ENCODE measurements around the gene MRAP2.

Gene MRAP2, protein sequence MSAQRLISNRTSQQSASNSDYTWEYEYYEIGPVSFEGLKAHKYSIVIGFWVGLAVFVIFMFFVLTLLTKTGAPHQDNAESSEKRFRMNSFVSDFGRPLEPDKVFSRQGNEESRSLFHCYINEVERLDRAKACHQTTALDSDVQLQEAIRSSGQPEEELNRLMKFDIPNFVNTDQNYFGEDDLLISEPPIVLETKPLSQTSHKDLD

DNA sequence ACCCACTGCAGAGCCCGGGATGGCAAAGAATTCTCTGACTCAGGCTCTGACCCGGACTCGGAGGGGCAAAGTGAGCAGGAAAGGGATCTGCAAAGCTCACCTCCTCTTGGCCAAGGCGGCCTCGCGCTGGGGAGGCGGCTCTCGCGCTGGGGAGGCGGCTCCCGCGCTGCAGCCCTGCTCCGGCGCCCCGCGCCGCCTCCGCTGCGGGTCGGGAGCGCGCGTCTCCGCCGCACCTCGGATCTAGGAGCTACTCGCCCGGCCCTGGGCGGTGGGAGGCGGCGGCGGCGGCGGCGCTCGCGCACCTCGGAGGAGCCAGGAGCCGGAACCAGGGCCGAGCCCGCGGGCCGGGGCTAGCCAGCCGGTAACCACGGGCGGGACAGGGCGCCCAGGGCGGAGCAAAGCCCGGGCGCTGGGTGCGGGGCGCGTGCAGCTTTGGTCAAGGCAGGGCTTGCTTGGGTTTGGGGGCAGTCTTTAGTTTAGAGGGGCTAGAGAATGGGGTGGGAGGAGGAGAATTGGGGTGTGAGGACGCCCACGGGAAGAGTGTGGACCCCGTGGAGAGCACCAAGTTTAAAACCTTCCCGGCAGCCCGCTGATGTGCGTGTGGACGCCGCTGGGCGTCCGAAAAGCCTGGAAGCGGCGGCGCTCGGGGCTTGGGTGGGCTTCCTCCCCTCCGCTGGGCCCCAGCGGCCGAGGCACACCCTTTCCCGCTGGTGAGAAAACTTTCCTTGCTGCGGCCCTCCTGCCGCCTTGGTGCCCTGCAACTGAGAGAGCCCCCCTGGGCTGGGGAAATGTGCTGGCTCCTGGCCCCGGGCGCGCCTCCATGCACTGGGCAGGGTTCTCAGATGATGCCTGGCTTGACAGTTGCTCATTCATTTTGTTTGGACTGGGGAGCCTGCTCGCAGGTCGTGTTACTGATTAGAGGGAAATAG lies at the start of gene MRAP2:
Gene MRAP2 (plus strand): TSS at position 250 of the 929 bp plus-strand sequence. CDS start 21,547 bp downstream, outside the sequence.
- DNase-seq, result no peak

DNA sequence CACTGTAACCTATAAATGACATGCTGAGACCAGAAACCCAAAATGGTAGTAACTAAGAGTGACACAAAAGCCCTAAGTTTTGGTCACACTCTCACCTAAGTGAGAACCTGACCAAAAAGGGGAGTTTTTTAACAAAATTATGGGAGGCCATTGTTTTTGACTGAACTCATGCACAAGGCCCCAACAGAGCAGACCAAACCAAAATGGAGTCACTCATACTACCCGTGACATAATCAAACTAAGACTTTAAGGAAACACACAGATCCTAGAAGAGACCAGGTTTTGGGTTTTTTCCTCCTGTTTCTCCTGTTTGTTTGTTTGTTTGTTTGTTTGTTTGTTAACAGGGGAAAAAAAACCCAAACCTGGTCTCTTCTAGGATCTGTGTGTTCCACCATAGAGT lies 49.2 kb upstream of the MRAP2 start:
- DNase-seq, result no peak

DNA sequence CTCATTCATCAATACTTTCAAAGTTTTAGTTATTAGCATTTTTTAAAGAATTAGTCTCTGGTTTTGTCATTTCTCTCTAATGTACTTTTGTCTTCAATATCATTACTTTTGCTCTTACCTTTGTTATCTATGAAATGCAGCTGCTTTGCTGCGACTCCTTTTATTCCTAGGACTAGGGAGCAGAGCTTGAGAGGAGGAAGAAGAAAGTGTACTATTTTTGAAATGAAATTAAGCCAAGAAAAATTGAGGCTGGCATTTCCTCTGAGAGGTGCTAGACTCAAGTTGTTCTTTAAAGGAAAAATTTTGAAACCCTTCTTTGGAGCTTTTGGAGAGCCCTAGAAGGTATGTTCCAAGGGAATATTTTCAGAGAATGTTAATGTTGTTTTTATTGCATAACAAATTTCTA lies 48.3 kb upstream of the MRAP2 start:
- no peak for DNase-seq

DNA sequence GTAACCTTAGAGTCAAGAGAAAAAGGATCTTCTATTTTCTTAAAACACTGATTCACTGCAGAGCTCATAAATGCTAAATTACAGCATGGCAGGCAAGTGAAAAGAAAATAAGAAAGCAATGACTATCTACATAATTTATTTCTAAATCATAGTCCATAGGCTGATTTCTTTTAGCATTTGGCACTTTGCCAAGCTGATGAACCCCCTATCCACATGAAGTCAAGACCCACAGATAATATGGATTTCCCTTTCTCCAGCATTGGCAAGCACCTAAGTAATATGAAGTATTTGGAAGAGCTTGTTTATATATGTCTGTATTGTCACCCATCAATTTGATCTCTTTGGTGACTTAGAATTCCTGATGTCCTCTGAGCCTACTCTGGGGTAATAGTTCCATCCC lies 47.9 kb upstream of the MRAP2 start:
- DNase-seq, result no peak

DNA sequence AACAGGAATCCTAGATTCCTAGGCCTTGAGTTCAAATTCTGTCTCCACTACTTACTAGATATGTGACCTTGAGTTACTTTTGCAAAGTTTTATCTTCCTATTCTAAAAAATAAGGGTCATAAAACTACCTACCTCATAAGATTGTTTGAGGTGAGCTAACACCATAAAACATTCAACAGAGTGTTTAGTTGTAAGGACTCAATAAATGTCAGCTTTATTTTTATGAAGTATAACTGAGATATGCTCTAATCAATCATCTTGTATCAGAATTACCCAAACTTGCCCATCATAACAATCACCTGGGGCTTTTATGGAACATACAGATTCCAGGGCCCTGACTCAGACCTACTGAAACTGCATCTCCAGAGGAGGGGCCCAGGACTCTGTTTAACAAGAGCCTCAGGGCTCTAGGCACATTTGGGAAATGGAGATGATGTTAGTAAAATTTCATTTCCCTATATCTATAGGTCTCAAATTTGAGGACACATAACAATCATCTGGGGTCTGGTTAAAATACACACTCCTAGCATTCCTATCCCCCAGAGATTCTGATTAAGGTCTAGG lies 35.5 kb upstream of the MRAP2 start:
- DNase-seq, result no peak

DNA sequence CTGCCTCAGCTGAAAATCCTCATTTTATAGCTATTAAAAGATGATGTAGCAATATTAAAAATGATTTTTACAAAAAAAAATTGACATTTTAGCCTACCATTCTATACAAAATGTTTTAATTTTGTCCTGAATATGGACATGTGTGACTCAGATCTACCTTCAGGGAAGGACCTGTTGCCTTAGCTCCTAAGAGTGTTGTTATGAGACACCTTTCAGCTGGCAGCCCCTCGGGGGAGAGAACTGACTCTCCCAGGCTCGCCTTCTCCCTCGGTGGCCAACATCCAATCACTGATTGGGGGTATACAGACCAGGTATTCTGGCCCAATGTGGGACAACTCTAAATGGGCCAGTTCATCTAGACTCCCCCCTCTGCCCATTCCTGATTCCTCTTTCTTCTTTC lies 32.5 kb upstream of the MRAP2 start:
- no peak for DNase-seq

DNA sequence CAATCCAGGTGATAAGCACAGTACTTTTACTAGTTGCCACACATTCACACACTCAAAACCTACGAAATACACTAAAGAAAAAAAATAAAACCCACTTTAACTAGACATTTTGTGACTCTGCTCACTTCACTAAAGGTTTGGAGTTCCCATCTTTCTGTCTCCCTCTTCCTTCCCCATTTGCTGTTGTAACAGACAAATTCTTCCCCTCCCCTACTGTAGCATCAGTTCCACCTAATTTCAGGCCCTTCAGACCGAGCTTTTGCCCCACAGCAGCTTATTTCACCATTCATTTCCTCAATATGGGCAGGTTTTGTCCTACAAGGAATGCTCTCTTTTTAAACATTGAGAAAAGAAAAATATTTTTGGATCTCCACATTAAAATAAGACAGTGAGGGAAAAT lies 31.3 kb upstream of the MRAP2 start:
- DNase-seq, result no peak

DNA sequence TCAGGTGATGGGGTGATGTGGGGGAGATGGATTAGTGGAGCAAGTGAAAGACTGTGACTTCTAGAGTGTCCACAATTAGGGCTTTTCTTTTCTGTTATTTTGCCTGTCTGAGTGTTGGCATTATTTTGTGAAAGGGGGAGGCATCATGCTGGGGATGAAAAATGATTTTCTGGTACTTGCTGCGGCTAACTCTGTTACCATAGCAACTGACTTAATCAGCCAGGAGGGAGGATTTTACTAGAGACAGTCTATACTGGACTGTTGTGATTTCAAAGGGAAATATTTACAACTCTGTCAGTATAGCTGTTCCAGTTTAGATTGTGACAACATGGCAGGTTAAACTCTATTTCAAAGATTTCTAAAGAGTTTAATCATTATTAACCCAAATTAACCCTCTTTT lies 30.4 kb upstream of the MRAP2 start:
- DNase-seq, result no peak

DNA sequence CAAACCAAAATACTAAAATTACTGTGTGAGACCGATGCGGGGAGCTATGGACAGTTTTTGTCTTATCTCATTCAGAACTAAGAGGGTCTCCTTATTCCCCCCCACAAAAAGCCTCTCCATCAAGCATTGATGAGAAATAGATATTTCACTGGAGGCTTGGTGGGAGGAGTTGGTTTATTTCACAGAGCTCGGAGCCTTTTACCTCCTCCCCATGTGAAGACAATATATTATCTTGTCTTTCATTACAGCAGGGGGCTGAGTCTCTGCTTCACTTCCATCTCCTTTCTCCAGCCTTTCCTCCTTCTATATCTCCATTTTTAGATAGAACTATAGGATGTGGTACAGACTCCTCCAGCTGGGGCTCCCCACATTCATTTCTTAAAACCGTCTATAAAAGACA lies 29.9 kb upstream of the MRAP2 start:
- no peak for DNase-seq

DNA sequence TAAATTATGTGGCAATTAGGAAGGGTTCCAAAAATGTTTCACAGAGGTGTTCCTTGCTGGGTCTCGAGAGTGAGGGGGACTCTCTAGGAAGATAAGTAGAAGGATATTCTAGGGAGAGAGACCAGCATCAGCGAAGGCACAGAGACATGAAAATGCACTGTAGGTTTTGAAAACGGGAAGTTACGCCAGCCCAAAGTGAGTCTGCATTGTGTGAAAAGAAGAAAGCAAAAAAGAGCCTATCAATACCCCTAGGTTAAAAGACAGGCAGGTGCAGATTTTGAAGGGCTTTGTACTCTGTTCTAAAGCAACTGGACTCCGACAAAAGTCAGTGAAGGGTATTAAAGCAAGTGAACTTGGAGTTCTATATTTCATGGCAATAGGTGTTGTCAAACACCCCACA lies 25.7 kb upstream of the MRAP2 start:
- no peak for DNase-seq

DNA sequence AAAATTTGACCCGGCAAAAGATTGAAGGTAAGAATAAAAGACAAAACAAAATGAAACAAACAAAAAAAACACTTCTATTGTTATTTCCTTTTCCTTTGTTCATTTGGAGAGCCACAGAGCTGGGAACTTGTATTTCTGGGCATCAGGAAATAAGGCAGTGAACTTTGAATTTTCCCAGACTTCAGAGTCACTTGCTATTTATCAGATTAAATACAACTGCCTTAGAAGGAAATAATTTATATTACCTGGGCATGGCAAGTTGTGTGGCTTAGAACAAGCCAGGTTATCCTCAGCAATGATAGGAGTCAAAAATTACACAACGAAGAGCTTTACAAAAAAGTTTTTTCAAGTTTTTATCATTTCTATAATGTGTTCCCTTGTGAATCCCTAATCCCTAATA lies 20.2 kb upstream of the MRAP2 start:
- DNase-seq, result no peak

DNA sequence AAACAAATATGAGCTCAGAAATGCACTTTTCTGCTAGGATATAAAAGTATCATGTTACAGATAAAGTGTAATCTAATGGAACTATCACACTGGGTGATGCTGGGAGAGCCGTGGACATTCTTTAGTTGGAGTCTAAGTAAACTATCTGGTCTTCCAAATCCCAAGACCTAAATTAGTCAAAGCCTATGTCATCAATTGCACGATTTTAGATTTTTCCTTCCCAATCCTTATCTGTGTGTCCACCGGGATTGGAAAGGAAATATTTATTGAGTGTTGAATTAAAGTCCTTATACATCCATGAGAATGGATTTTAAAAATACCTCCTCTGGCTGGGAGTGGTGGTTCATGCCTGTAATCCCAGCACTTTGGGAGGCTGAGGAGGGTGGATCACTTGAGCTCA lies 19.6 kb upstream of the MRAP2 start:
- no peak for DNase-seq

DNA sequence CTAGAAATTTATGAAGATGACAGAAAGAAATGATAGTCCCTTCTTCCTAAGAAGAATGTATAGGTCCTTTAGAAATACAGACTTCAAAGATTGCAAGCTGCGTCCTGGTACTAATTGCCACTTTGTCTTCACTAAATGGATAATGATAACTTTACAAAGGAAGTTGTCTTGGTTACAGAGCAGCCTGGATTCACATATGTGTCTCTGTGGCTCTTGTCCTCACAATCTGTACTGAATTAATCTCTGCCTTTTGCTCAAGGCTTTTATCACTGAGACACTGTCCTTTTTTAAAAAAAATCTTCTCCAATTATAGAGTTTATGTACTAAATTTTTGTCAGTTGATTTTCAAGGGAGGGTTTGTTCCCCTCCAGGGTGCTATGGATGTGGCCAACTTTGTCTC lies 17.5 kb upstream of the MRAP2 start:
- DNase-seq, result no peak

DNA sequence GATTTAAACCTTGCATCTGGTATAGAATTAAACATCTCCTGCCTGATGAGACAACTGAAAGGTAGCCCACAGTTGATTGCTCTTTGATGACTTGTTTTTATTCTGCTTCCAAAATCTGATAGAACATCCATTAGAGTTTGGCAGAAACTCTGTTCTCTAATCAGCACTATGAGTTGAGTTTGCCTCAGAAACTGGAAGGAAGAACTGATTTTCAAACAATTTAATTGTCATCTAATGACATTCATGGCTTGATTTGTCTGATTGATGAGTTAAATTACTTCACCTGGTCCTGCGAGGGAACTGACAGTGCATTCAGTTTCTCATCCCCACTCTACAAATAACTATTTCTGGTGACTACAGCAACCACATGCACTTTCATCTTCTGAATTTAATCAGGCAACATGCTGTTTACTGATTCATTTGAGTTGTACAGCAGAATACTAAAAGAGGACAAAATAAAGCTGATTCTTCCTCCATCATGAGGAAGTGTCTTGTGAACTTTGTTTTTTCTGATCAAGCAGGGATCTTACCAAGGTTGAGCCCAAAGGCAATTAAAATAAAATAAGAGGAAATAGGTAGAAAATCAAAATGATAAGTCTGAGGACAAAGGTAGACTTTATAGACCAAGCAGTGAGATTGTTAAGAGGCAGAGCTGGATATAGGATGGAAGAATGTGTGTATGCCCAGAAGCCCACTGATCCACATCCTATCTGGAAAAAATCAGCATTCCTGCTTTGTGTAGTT lies 15.7 kb upstream of the MRAP2 start:
- DNase-seq, result no peak

DNA sequence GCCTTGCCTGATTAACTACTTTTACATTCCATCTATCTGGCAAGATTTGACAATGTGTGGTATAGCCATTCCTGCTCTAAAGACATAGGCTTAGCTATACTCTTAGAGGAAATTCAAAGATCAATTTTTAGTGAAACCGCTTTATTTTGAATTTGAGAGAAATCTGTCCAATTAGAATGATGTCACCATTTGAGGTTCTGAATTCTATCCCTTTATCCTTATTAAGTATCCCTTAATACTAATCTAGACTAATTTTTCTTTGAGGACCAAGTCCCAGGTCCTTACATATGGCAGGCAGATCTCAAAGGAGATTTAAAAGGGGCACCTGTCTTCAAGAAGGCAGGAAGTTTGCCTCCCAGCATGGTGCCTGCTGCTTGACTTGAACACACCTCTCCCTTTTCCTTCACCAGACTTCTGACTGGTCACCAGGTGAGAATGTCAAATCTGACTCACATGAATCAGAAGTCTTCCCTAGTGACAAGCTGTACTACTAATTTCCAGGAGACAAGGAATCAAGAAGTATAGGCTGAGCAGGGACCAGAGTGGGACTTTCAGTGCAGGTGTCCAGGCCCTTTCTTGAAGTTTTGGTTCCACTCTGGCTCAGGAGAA lies 15.0 kb upstream of the MRAP2 start:
- DNase-seq, result no peak

DNA sequence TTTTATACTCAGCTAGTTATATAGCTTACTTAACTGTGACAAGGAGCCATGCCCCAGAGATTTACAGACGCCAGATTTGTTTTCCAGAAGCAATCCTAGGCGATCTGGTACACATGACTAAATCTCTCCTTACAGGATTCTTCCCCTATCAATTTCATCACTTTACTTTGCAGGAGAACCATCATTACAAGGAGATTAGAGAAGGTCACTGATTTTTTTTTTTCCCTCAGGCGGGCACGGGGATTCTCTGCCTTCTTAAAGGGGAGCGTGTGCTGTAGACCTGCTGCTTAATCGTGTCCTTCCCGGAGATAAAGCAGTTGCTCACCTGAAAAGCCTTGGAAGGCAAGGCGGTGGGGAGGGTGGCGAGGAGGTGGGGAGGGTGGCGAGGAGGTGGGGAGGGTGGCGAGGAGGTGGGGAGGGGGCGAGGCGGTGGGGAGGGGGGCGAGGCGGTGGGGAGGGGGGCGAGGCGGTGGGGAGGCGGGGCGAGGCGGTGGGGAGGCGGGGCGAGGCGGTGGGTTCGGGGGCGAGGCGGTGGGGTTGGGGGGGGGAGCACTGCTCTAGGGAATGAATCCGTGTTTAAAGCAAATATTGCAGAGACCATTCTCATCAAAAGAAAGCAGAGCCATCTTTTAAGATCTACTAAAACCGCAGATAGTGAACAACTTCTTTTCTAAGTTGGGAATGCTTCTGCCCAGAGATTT lies 14.3 kb upstream of the MRAP2 start:
- DNase-seq, result no peak

DNA sequence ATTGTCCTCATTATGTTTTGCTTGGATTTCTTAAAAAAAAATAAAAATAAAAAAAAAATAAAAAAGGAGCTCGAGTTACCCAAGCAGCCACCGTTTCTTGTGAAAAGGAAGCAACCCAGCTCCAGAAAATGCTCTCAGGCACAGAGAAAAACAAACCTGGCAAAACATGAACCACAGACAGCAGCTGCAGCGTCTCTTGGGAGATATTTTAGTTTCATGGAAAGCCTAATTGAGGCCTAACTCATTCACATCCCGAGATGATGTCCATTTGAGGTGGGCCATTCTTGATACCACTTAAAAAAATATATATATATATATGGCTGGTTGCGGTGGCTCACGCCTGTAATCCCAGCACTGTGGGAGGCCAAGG lies 13.7 kb upstream of the MRAP2 start:
- no peak for DNase-seq

DNA sequence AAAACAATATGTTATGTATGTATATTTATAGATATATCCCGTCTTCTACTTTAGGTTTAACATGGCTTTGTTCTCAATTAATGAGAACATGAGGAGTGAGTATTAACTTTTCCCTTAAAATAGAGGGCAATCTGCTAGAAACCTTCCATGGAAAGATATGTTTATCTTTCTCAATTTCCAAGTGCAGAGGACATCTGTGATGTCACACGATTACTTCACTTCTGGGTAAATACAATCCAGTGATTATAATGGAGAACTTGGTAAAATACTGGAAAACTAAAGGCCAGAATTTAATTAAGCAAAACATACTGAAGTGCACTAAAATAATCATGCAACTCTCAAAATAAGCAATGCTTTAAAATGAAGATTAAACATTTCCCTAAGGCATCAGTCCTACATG lies 11.9 kb upstream of the MRAP2 start:
- DNase-seq, result no peak

DNA sequence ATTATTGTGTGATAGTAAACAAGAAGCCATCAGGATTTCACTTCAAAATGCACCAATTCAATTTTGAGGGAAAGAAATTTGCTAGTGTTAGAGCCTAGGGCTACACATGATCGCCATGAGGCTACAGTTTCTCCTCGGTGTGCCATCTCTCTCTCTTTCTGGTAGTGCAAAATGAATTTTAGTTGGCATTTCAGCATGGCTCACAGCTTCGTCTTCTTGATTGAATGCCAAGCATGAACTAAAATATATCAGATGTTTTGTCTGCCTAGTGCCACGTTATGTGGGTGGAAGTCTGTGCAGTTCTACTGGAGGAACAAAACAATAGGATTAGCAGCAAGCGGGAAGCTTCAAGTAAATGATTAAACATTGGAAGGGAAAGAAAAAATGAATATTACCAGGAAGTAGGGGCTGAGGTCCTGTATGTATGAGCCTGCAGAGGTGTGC lies 6.8 kb upstream of the MRAP2 start:
- no peak for DNase-seq

DNA sequence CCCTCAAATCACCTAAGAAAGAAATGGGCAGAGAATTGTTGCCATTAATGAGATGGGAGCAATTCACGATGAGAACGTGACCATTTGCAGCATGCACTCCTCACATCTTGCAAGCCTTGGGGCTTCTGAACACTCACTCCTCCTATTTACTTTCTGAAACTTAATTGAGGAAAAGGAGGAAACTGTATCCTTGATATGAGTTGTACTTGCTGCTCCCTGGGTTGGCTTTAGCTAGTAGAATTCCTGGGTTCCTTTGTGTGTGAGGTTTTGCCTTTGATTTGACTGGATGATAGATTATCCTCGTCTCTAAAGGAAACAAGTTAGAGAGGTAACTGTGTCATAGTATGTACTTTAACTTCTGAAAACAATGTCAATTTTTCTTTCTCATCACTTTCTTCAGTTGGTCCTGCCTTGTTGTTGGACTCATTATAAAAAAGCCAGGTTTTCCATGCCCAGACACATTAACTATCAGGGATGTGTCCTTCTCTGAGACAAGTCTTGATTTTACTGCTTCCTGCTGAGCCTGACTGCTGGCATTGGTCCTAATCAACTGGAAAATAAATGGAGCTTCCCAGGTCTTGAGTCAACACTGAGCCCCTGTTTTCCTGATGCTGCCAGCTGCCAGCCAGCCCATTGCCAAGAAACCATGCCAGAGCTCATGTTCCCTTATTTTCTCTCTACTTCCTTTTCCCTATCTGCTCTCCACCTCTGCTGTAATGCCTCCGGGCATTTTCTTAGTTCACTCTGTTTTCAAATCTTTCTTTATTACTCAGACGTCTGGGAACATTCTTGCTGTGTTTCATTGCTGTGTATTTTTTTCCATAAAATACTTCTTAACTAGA lies 6.0 kb upstream of the MRAP2 start:
- peak; percentile 88 for DNase-seq

DNA sequence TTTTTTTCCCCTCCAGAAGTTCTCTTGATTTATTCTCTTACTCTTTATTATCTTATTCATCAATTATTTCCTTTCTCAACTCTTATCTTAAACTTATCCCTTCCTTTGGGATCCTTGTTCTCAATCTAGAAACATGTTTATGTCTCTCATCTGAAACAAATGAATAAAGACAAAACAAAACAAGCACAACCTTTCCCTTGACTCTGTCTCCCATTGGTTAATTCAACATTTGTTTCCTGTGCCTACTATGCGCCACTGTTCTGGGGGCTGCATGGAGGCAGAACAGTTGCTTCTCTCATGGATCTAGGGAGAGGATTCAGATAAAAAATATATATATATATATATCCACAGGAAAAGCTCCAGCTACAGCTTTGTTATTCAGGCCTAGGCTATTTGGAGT lies 5.2 kb upstream of the MRAP2 start:
- DNase-seq, result no peak
